GM19240 (cell line): ENCODE results near the gene IVD.

ENCODE experiments used
- DNase-seq: peaks from one replicate; pipeline ENCODE4 v3.0.0; 2011; ENCODE audit warnings: low spot score; ENCODE audit not compliant: insufficient read length

Gene IVD

DNA sequence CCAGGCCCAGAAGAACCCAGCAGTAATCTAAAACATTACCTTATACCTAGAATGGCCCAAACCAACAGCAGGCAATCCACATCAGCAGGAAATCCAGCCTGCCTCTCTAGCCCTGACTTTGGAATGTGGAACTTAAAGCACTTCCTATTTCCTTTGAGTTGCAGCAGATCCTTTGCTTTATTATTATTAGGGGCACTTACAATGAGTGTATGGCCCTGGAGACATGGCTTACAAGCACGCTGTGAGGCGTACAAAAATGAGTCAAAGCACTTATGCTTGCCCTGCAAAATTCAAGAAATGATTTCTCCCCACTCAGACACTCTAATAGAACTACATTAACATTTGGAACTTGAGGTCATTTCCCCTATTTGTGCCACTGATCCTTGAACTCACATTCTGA lies 32.6 kb upstream of the IVD start:
- no peak for DNase-seq

DNA sequence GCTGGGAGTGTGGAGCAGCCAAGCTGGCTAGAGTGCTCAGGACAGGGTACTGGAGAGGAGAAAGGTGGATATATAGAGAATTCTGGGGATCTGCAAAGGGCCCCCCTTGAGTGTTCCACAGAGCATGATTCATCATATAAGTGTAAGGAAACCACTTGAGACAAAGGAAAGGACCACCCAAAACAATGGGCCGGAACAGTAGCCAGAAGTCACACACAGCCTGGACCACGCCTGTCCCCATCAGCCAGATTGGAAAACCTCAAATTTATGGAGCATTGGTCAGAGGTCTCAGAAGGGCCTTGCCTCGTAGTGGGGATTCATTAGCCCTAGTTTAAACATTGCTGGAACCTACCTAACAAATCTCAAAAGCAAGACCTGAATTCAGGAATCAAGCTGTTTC lies 28.0 kb upstream of the IVD start:
- no peak for DNase-seq

- no peak for DNase-seq
Observed at GRCh38 chr15:40379374-40379773, 26.2 kb upstream of the IVD start.

GRCh38 chr15:40379853-40380252 lies 25.7 kb upstream of the IVD start:
- DNase-seq = no peak

DNA sequence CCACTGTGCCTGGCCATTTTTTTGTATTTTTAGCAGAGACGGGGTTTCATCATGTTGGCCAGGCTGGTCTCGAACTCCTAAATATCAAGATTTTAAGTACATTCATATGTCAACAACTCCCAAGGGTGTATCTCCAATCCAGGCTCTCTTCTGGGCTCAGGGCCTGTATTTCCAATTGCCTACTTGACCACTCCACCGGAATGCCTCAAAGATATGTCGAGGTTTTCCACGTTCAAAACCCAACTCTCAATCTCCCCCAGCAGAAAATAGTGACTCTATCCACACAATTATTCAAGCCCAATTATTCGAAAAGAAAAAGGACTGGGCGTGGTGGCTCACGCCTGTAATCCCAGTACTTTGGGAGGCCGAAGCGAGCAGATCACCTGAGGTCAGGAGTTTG lies 25.0 kb upstream of the IVD start:
- no peak for DNase-seq

- DNase-seq = no peak
Observed at GRCh38 chr15:40381818-40382529, 23.6 kb upstream of the IVD start.

DNA sequence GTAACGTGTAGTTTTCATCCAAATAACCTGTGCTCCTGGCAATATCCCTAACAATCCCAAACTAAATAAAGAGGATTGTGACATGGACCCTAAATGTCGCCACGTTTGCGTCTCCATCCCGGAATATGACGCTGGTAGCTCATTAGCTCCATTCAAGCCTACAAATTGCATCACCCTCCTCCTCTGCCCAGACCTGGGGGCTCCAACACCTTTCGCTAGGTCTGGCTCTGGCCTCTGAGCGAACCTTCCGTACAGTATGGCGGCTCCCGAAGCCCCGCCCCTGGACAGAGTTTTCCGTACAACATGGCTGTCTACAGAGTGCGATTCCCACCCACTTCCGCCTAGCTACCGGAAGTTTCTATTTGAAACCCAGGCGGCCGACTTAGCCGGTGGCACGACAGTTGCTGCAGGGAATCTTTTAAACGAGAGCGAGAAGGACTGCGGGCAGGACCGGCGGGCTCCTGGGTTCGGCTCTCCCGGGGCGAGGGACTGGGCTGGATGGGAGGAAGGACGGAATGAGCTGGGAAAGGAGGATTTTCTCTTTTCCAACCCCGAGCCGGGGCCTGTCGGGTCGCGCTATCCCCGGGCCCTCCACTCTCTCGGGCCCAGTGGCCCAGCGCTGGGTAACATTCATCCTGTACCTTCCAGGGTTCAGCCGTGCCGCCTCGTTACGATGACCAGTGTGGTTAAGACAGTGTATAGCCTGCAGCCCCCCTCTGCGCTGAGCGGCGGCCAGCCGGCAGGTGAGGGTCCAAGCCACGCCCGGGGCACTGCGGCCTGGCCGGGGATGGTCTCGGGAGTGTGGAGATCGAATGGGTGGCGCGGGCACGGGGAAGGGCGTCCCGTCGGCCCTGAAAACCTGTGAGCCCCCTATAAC lies 22.8 kb upstream of the IVD start, which contains the start of gene KNSTRN:
Gene KNSTRN, plus strand, starts transcription at position 142 of the 877 bp plus-strand sequence. Its CDS starts 115 bp downstream, at position 257.
- peak; percentile 88 for DNase-seq

GRCh38 chr15:40386480-40386879 lies 19.1 kb upstream of the IVD start:
- no peak for DNase-seq

GRCh38 chr15:40388941-40389823 lies 16.4 kb upstream of the IVD start:
- DNase-seq = no peak

DNA sequence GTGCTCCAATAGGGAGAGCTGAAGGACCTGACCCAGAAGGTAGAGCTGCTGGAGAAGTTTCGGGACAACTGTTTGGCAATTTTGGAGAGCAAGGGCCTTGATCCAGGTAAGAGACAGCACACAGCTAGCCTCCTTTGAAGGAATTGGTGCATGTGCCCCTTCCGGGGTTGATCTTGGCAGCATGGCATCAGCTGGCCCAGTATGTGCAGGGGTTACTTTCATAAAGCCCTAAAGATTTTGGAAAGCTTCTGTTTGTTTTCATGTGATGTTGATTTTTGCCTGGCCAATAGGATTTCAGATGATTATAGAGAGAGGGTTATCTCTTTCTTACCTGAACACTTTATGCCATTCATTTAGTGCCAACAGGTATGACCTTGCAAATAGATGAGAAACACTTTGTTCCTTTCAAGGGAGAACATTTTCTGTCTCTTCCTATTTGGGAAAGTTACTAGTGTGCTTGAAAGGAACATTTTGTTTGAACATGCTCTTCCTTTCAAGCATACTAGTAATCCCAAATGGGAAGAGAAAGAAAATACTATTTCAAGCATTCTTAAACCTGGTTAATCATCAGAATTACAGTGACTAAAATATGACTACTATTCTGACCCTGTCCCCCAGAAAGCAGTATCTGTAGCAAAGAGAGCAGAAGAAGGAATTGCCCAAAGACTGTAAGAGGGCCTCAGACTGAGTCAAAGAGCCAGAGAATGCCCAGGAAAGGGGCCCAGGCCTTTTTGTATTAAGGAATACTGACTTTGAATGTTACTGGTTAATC lies 15.6 kb upstream of the IVD start:
- no peak for DNase-seq

DNA sequence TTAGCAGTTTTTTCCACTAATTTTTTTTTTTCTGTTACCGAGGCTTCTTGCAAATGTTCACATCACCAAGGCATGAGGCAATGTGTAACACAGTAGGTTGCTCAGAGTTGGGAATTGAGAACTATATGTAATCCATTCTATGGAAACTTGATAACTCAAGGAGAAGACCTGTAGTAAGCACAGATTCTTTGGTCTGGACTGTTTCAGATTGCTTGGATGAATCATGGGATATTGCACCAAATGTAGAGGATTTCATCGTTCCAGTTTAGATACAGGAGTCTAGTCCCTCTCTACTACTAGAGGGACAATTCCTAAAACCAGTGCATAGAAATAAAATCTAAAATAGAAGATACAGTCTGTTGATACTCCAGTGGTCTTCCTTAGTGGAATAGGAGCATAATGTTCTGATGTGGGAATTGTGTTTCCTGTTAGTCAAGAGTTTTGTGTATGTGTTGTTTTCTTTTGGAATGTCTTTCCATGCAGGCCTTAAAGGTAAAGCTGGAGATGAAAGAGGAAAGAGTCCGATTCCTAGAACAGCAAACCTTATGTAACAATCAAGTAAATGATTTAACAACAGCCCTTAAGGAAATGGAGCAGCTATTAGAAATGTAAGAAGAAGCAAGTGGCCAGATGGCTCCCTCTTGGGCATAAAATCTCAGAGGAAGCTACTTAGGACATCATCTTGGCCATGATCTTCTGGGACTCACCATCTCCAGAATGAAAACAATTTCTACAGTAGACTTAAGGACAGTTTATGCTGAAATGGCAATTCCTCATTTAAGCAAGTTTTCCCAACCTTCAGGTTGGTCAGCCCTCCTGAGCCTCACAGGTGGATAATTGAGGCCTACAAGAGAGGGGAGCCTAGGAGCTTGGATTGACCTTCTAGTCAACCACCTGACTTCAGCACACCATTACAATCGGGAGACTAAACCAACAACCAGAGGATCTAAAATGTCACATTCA lies 12.3 kb upstream of the IVD start:
- no peak for DNase-seq

DNA sequence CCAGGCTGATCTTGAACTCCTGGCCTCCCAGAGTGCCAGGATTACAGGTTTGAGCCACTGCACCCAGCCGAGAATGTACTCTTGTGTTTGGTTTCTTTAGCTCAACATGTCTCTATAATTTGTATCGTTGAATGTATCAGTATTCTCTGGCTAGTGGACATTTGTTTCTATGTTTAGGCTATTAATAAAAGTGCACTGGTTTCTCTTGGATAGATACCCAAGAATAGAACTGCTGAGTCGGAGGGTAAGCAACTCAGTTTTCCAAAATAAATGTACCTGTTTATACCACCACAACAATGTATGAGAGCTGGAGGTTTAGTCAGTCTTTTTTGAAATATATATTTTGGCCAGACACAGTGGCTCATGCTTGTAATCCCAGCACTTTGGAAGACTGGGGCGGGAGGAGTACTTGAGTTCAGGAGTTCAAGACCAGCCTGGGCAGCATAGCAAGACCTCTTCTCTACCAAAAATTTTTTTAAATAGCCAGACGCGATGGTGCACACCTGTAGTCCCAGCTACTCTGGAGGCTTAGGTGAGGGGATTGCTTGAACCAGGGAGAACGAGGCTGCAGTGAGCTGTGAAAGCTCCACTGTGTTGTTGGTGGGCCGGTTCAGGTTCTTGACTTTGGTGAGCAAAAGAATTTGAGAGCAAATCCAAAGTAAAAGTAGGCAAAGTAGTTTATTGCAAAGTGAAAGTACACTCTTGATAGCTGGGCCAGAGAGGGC lies 7.7 kb upstream of the IVD start:
- no peak for DNase-seq

DNA sequence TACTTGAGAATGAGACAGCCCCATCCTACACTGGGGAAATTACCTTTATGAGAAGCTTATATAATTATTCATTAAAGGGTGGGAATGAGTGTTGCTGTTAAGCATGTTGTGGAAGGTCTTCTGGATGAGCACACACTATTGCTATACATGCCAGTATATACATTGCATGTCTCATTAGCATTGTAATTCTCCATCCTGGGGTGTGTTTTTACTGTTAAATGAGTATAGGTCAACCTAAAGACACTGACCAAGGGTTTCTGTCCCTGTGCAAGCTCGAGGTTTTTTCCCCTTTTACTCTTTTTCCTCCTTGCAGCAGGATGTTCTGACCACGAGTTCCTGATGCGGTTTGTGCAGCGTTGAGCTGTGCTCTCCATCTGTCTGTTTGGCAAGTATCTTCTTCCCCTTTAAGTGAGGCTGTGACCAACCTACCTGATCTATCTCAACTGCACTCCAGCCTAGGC lies 7.2 kb upstream of the IVD start:
- DNase-seq = no peak

DNA sequence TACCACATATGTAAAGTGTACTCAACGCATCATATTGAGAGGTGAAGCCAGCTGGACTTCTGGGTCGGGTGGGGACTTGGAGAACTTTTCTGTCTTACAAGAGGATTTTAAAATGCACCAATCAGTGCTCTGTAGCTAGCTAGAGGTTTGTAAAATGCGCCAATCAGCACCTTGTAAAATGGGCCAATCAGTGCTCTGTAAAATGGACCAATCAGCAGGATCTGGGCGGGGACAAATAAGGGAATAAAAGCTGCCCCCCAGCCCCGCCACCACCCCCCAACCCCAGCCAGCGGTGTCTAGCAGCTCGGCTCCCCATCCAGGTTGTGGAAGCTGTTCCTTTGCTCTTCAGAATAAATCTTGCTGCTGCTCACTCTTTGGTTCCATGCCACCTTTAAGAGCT lies 6.2 kb upstream of the IVD start:
- no peak for DNase-seq

DNA sequence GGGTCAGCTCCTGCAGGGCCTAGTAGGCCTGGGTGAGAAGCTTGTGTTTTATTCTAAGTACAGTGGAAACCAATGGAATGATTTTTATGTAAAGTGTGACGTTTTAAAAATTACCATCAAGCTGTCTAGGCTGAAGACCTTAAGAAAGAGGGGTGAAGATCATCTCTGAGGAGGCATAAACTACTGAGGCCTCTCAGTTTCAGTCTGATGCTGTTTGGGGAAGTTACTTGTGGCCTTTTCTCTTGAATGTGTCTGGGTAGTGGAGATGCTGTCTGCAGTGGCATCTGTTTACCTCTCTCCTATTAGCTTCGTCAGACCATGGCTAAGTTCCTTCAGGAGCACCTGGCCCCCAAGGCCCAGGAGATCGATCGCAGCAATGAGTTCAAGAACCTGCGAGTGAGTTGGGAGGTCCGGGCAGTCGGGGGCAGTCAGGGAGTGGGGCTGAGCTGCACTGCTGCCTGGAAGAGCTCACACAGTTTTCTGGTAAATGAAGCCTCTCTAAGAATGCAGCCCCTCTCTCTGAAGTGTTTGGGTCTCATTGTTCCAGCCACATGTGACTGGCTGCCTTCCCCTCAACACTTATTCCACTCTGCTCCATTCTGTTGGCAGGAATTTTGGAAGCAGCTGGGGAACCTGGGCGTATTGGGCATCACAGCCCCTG lies 1.9 kb downstream of the IVD start:
- DNase-seq = peak; percentile 67

GRCh38 chr15:40409366-40409765 lies 3.8 kb downstream of the IVD start:
- peak; percentile 84 for DNase-seq

DNA sequence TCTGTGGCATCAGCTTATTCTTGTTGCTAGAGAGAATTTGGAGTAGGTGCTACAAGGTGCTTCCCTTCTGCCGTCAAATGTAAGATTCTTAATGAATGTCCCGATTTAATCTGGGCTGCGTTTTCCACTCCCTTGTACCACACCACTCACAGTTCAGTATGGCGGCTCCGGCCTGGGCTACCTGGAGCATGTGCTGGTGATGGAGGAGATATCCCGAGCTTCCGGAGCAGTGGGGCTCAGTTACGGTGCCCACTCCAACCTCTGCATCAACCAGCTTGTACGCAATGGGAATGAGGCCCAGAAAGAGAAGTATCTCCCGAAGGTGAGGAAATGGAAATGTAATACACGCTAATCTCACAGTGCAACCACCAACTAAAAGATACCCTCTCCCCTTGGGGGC lies 4.9 kb downstream of the IVD start:
- DNase-seq = no peak

GRCh38 chr15:40412095-40412759 lies 6.6 kb downstream of the IVD start:
- DNase-seq = no peak
